Ammon's horn (tissue), 1 donor: ENCODE measurements around the gene MYOM1.
"Not testable (repeated sequence)": the region's sequence is repeated elsewhere in the genome, so short reads cannot be mapped to it uniquely, and the experiment has no call there.

Experiments used
- DNase-seq: peaks from one replicate; pipeline ENCODE4 v3.0.0-alpha.2; 2016; ENCODE audit warnings: low spot score

MYOM1 gene

DNA sequence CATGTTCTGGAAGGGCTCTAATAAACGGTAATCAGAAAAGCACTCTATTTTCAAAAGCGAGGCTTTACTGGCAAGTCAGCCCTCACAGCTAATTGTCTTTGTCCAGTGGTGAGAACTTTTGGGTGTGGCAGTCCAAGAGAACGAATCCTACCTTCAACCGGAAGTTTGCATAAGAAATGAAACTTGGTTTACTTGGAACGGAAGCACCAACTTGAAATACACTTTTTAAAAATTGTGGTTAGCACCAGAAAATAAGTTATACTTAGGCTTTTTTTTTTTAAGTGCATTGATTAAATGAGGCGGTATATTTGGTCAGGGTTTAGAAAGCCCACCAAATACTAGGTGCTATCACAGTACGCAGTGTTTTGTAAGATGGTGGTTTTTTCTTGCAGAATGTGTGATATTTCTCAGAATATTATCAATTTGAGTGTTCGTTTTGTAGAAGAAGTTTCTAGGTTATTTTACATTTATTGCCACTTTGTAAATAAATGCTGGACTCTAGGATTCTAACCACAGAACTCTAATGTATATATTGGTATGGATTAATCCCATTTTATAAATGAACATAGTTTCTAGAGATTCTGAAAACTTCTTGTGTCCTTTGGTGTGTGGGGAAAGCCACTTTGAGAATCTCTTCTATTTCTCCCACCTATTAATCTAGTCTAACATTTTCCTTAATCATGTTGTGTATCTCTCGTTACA lies 29.0 kb upstream of the MYOM1 start:
- DNase-seq: no peak

DNA sequence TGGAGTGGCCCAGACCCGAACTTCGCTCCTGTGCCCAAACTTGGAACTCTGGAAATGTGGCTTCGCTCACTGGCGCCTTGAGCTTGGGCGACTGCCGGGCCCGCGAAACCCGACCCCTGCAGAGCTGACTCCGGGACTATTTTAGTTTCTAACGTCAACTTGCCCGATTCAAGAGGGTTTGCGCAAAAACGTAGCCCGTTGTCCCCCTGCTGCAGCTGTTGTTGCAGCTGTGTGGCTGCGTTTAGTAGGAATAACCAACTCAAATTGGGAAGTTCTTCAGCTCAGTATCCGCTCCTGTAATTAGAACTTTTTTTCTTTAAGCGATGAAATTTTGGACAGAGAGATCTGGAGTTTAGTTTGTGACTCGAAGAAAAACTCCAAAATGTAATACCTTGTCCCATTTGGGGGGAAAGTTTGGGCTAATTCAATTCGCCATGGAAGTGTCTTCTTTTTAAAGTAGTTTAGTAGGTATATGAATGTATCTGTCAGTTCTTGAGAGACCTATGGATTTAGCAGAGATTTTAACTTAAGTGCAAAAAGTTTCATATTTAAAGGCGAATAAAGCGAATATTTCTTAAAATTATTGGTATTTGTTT lies 28.4 kb upstream of the MYOM1 start:
- DNase-seq: peak; percentile 36

DNA sequence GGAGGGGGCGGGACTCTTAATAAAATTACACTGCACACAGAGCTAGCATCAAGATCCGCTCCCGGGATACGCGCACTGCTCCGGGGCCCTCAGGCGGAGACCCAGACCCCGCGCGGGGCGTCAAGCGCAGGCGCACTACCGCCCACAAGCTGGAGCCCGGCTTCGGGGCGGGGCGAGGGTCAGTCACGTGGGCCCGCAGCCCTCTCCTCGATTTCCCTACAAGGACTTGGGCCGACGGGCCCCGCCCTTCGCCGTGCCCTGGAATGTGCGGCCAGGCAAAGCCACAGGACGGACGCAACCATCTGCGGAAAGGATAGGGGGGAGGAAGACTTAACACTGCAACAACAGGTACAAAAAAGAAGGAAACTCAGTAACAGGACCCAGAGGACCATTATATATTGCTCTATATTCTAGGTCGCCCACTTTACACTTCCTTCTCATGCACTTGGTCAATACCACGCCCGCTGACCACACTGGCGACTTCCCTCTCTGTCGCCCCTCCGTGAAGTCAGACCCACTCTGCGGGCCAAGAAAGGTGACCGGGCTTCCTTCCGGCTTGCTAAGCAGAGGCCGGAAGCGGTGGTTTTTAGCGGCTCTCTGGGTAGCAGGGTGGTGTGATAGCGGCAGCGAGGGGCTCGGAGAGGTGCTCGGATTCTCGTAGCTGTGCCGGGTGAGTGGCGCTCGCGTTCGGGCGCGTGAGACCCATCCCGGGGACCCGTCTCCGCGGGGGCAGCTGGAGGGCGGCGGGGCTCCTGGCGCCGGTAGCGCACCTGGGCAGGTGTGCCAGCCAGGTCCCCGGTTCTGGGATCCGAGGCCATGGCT lies 27.7 kb upstream of the MYOM1 start, which contains the start of gene MYL12A:
MYL12A (plus strand) TSS at position 562 of the 822 bp plus-strand sequence. CDS start 5,447 bp downstream, outside the sequence.
- peak; percentile 96 for DNase-seq

- DNase-seq: peak; percentile 20
Measured at GRCh38 chr18:3246635-3247239, 27.0 kb upstream of the MYOM1 start.

DNA sequence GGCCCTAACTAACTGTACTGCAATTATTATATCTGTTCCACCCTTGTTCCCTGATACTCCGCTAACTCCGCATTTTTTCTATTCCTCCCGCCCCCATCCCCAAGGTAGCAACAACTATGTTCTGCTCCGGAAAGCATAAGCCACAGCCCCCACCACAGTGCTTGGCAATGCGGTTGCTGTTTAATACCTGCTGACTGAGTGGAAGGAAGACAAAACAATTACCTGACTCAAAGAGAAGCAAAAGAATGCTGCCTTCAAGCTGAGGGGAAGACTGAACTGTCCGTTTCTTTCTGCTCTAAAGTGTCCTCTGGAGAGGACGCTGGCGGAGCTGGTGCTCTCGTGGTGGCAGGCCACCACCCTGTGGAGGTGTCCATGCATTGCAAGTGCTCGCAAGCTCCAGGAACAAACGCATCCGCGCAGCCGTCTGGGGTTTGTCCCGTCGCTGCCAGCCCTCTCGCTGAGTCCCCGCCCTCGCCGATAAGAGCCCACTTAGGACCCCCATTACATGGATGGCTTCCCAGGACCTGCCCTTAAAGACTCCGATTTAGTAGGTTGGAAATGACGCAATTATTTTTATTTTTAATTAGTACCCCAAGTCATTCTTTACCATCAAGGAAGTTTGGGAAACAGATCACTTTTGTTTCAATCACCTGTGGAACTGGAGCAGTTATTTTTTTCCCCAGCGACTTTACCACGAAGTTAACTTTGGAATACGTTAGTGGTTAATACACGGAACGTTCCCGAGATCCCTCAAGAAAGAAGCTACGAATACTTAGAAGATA lies 26.3 kb upstream of the MYOM1 start:
- DNase-seq: peak; percentile 95

- no peak for DNase-seq
Measured at GRCh38 chr18:3245185-3245564, 25.4 kb upstream of the MYOM1 start.

DNA sequence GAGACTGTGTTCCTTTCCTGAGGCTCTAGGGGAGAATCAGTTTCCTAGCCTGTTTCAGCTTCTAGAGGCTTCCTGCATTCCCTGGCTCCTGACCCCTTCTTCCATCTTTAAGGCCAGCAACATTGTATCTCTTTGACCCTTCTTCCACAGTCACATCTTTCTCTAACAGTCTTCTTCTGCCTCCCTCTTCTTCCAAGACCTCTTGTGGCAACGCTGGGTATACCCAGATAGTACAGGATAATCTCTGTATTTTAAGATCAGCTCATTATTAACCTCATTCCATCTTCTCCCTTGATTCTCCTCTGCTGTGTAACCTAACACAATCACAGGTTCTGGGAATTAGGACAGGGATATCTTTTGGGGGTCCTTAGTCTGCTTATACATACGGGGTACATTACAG lies 19.0 kb upstream of the MYOM1 start:
- no peak for DNase-seq

DNA sequence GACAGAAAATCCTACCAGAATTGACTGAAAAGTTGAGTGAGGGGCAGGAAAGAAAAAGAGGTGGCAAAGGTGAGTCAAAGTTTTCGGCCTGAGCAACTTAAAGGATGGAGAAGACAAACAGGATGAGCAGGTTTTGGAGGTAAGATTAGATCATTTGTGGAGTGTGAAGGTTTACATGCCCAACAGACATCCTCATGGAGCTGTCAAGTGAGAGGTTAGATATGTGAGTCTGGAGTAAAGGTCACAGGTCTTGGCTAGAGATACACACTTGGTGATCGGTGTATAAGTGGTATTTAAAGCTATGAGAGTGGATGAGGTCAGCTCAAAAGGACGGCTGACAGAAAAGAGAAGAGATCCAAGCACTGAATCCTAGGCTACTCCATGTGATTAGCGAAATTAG lies 16.7 kb upstream of the MYOM1 start:
- DNase-seq: no peak

DNA sequence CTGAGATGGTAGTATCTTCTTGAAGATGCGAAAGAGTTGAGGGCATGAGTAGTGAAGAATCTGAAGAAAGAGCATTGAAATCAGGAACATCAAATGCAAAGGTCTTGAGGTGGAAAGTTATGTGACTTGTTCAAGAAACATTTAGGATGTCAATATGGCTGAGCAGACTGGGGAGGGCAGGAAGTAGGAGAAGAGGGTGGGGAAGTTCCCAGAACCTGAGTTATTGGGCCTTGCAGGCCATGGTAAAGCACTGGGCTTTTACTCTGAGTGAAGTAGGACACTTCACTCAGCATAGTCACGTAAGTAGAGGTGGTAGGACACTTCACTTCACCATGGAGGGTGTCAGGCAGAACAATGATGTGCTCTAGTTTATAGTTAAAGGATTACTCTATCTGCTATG lies 16.1 kb upstream of the MYOM1 start:
- DNase-seq: no peak

DNA sequence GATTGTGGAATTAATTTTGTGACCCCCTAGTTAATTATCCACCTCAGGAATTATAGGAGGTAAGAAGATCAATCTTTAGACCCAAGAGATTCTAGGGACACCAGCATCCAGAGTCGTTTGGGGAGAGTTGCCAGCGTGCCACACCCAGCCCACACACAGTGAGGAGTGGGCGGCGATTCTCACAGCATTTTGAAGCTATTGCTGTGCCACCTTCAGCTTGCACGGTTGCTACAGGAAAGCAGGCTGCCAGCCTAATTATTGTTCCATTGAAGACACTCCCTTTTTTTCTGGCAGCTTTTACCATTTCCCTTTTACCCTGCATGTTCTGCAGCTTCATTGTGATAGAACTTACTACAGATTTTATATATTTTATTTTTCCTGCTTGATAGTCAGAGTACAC lies 14.7 kb upstream of the MYOM1 start:
- DNase-seq: no peak

GRCh38 chr18:3233433-3234168 lies 13.8 kb upstream of the MYOM1 start:
- DNase-seq: no peak

GRCh38 chr18:3233004-3233403 lies 13.2 kb upstream of the MYOM1 start:
- DNase-seq: no peak

GRCh38 chr18:3230401-3231334 lies 10.9 kb upstream of the MYOM1 start:
- no peak for DNase-seq

DNA sequence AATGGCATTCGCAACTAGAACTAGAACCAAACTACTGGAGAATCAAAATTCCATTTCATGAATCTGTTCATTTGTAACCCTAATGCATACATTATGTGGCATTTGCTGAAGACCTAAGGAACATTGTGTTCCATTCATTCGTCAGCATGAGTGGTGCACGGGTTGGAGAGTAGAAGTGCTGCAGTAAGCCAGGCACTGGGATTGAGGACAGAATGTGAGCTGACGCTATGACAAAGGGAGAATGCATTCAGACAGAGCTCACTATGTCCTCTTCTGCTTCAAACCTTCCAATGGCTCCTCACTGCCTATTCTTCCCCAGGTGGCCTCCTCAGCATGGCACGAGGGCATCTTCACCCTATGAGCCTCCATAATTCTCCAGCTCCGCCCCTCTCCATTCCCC lies 6.3 kb upstream of the MYOM1 start:
- DNase-seq: no peak

DNA sequence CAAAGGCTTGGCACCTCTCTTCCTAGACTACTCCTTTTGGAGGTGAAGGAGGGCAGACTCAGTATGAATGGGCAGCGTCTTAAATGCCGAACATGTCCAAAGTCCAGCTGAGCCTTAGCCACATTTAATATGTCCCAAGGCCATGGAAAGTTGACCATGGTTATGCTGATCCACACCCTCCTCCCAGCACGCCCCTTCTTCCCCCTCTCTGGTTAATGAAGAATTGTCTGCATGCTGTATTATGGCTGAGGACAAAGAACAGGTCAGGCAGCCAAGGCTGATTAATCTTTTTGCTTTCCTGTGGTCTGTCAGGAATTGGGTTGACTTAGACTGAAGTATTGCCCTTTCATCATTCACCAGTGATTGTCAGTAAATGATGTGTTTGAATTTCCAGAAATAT lies 5.8 kb upstream of the MYOM1 start:
- no peak for DNase-seq

- DNase-seq: no peak
Measured at GRCh38 chr18:3224223-3224622, 4.5 kb upstream of the MYOM1 start.

GRCh38 chr18:3223356-3223755 lies 3.6 kb upstream of the MYOM1 start:
- no peak for DNase-seq

DNA sequence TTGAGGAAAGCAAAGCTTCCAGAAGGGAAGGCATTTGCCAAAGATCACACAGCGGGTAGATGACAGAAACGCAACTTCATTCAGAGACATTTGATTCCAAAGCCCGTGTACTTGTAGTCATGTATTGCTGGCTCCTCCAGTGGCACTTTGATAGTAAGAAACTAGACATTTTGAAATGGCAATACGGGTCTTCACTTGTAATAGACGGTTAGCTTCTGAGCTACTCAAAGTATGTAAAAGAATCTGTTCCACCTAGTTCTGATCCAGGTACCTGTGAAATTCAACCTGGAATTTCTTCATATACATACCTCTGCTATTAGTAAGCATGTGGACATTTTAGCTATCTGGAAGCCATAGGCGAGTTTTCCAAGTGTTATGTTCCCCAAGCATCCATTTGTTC lies 1.7 kb upstream of the MYOM1 start:
- no peak for DNase-seq

GRCh38 chr18:3220868-3221267 lies 1.1 kb upstream of the MYOM1 start:
- DNase-seq: not testable (repeated sequence)

DNA sequence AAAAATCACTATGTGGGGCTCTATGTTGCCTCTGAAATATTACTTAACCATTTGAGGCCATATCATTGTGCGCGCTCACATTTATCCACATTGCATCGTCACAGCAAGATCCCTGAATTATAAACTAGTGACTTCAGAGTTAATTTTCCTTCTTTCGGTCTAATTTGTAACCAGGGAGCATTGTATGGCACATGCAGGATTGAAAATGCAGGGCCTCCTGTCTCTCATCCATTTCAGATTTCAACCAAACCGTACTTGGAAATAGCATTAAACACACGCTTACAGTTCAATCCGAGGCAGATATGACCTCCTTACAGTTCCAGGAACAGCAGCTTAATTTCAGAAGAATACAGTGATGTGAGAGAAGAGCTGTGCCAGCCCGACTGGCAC lies 532 bp downstream of the MYOM1 start:
- DNase-seq: peak; percentile 9
